UCSD-AML1 (cell line): ENCODE data around the gene RASA3.
"Not testable (repeated sequence)": the region's sequence is repeated elsewhere in the genome, so short reads cannot be mapped to it uniquely, and the experiment has no call there.

Experiments
- DNase-seq: peaks from one replicate; lab custom pipeline; 2025; ENCODE audit not compliant: unreplicated experiment; lab: John Stamatoyannopoulos, UW

The RASA3 gene

DNA sequence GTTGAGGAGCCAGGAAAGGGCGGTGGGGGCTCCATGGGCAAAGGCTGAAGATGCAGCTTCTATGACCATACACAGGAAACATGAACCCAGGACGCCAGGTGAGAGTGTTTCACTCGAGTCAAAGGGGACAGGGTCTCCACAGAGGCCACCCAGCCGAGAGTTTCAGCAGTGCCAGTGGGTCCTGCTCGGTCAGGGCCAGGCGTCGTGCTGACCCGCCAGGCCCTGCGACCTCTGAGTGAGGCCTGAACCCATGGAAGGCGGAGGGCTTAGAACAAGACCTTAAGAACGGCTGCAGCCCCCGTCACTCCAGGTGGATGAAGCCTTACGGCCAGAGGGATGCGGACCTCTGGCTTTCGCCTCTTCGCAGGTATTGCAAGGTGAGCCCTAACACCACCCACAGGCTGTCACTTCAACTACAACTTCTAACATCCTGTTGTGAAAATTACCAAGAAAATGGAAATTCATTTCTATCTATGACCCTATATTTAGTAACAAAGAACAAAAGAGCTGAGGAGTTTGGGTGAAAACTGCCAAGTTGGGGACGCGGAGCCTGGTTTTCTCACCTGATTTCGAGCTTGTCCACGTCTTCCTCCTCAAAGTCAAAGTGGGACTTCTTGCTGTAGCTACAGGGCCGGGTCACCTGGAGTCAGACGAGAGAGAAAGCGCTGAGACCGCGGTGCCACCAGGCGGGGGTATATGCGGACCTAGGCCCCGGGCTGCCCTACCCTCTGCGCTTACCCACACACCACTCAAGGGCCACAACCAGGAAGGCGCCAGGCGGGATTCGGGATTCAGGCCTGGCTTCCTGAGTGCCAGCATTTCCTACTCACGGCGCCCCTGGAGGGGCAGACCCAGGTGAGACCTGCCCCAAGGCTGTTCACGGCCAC, 108.5 kb downstream of the RASA3 start:
- no peak for DNase-seq

DNA sequence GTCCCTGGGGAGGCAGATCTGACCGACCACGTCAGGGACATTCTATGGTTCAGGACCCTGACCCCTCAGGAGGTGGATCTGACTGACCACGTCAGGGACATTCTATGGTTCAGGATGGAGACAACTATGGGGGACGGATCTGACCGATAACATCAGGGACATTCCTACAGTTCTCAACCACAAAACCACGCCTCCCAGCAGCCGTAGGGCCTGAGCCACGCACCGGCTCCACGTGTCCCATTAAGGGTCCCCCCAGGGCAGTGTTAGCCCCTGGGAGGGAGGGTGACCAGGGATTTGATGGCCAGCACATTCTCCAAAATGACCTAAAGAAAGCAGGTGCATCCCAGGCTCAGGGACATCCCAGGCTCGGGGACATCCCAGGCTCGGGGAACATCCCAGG, 109.5 kb downstream of the RASA3 start:
- DNase-seq = no peak

DNA sequence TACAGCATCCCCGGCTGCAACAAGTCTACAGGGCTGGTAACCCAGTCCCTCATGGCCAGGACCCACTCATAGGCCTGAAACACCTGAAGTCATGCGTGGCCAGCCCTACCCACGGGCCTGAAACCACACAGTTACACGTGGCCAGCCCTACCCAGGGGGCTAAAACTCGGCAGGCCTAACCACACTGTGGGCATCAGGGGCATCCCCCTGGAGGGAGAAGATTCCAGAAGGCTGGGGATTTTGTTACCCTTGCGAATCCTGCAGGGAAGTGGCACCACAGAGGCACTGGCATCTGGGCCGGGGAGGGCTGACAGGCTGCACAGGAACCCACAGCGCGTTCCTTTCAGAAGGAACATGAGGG, 110.1 kb downstream of the RASA3 start:
- no peak for DNase-seq

DNA sequence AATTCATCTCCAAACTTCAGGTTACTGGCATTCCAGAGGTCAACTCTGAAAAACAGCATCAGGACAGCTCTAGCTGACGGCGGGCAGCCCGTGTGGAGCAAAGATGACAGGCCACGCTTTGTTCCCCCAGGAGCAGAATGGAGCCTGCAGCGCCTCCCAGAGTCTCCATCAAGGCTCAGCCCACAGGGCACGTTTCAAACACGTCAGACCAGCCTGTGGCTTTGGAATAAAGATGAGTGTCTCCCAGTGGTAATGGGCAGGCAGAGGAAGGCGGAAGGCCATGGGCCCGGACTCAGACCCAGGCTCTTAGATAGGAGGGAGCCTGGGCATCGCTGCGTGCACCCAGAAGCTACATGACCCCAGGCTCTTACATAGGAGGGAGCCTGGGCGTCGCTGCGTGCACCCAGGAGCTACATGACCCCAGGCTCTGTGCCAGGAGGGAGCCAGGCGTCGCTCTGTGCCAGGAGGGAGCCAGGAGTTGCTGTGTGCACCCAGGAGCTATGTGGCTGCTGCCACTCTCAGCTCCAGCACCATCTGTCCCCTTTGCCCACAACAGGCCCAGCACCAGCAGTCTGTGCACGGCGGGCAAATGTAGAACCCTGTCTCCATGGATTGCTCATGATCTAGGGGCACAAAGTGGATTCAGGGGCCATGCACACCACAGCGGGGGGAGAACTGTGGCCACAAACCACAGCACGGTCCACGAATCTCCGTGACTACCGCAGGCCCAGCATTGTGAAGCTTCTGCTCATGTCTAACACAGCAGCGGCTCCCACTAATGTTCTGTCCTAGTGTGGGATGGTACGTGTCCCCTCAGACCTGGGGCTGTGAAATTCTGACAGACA, 110.7 kb downstream of the RASA3 start:
- DNase-seq = no peak

DNA sequence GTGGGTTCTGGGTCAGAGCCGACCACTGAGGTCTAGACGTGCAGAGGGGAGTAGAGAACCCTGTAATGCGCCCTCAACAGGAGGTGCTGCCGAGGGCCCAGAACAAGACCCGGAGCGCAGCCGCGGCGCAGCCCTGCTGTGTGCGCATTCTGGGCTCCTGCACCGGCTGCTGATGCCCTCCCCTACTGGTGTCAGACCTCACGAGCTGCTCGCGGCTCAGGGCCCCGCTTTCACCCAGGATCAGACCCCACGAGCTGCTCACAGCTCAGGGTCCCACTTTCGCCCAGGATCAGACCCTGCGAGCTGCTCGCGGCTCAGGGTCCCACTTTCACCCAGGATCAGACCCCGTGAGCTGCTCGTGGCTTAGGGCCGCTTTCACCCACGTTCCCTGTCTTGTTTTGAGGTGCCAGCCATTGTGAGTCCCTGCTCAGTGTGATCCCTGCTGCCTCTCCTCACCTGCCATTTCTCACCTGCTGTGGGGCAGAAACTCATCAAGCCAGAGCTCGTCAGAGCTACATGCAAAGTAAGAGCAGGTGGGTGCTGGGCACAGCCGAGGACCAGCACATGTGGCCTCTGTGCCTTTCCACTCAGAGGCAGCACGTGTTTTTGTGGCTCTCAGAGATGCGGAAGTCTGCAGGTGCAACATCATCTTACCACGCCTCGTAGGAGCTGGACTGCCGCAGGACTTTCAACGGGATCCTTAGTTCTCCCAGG, 111.5 kb downstream of the RASA3 start:
- no peak for DNase-seq

DNA sequence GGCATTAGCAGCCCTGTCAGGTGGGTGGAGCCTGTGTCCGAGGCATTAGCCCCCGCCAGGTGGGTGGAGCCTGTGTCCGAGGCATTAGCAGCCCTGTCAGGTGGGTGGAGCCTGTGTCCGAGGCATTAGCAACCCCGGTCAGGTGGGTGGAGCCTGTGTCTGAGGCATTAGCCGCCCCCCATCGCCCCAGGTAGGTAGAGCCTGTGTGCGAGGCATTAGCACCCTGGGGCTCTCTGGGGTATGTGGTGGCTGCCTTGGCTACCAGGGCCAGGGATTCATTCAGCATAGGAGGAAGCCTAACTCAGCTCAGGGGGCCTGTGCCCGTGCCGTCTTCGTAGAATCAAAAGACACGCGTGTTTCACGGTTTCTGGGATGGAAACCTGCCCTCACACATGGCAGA, 112.3 kb downstream of the RASA3 start:
- DNase-seq = not testable (repeated sequence)

DNA sequence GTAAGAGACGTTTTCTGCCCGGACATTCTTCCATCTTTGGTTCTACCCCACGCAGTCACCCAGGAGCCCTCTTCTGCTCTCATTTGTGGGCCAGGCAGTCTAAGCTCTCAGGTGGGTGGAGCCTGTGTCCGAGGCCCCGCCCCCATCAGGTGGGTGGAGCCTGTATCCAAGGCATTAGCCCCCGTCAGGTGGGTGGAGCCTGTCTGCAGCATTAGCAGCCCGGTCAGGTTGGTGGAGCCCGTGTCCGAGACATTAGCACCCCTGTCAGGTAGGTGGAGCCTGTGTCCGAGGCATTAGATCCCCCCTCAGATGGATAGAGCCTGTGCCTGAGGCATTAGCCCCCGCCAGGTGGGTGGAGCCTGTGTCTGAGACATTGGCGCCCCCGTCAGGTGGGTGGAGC, 113.1 kb downstream of the RASA3 start:
- DNase-seq = no peak

DNA sequence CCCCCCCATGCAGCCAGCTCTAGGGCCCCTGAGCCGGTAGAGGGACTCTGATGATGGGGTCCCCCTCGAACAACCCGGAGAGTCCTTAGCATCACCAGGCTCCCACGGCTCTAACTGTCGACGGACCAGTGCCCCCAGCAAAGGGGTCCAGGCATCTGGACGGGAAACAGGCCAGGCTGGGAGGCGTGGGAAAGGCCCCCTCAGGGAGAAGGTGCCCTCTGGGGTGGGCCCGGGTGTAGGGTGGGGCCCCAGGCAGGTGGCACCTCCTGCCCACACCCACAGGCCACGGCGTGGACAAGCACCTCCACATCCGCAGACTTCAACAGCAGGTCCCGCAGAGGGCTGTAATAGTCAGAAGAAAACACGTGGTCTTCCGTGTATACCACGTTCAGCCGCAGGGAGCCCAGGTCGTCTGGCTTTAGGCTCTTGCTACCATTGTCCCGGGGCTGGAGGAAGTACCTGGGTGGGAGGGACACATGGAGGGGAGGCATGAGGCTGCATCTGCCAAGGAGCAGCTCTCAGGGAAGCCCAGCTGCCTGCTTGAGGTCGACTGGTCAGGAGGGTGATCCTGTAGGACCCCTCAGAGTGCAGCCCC, 113.9 kb downstream of the RASA3 start:
- DNase-seq = no peak

DNA sequence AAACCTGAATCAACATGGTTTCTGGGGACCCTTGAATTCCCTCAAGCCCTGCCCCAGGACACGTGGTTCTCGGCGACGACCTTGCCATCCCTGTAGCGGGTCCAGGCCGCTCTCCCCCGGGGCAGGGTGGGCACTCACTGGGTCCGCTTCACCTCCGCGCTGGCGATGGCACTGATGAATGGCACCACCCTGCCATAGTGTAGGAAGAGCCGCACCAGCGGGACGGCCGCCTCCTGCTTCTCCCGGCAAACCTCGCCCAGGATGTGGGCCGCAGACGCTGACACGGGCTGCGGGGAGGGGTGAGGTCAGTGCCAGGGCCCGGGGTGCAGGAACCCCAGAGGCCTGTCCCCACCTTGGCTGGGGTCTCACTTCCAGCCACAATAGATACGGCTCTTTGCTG, 114.5 kb downstream of the RASA3 start:
- no peak for DNase-seq

DNA sequence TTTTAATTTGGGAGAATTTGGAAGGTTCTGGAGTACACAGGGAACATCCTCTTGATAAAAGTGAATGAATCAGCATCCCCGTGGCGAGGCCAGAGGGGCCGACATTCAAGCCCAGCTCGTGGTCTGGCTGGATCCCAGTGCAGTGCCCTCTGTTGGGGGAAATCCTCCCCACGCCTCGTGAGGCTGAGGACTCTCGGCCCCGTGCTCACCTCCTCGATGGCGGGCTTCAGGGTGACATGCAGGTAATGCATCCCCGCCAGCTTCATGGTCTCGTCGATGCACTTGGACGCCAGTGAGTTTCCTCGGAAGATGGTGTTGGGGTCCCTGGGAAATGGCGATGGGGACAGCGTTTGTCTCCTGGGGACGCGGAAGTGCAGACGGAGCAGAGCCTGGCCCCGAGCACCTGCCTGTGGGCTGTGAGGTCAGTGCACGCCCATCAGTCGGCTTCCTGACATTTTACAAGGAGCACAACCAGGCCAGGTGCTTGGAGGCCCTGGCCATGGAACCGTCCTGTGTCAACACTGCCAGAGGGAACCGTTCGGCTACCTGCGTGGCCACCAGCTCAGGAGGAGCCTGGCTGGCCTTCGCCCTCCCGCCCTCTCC, 115.3 kb downstream of the RASA3 start:
- DNase-seq = peak; percentile 25

DNA sequence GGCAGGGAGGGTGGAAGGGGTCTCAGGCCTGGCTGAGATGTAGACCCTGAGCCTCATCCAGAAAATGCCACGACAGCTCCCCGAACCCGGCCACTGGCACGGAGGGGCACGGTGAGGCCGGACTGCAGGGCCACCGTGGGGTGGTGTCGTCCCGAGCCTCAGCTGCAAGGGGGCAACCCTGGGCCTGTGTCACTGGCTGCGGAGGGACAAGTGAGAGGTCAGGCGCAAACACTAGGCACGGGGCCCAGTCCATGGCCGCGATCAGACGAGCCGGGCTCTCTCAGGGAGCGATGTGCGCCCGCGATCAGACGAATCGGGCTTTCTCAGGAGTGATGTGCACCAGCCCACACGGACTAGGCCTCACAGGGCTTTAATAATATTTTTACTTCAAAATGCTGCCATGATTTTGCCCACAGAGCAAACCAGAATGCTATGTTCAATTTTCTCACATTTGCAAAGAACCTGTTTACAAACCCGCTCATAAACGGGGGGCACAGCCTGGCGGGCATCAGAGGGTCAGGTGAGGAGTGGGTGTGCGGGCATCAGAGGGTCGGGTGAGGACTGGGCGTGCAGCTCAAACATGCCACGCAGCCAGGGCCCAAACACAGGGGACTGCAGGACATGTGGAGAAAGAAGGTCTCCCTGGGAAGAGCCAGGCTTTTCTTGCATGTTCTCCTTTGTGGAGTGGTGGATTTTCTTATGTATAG, 115.9 kb downstream of the RASA3 start:
- DNase-seq = no peak

DNA sequence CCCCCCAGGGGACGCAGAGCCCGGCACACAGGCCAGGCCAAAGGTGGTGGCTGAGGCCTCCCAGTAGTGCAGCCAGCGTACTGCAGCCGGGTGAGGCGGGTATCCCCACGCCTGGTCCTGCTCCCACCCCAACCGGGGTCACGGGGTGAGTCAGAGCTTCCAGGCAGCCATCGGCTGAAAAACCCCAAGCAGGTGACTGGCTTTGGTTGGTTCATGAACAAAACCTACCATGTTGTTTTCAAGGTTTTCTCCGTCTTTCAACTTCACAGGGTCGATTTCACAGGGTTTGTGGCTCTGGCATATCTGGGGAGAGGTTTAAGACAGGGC, 116.5 kb downstream of the RASA3 start:
- no peak for DNase-seq

DNA sequence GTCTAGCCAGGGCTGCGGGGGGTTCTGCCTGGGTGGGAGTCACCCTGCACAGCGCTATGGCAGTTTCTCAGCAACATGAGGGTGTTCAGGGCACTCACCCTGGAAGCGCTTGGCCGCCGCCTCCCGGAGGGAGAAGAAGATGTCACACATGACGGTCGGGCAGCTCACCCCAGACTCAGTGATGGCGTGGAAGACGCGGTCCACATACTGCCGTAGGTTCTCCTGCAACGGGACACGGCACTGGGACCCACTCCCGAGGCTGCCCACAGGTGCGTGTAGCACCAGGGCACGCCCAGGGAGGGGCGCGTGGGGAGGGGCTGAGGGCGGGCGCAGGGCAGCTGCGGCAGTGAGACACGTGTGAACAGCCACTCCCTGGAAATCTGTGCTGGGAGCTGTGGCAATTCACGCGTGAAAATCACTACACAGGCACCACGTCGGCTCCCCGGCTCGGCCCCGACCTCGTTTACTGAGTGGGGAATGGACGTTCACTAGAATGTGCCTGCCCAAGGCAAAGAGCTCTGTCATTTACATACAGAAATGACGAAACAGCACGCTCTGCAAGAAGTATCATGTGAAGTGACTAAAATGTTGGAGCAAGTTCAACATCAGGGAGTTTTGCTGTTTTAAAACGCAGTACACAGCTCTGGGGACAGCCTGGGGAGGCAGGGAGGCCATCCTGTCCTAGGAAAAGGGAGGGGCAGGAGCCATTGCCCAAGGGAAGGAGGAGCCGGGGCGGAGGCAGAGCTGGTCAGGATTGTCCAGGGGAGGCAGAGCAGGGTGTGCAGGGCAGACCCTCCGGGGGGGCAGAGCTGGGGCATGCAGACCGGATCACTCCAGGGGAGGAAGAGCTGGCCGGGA, 117.1 kb downstream of the RASA3 start:
- DNase-seq = no peak

DNA sequence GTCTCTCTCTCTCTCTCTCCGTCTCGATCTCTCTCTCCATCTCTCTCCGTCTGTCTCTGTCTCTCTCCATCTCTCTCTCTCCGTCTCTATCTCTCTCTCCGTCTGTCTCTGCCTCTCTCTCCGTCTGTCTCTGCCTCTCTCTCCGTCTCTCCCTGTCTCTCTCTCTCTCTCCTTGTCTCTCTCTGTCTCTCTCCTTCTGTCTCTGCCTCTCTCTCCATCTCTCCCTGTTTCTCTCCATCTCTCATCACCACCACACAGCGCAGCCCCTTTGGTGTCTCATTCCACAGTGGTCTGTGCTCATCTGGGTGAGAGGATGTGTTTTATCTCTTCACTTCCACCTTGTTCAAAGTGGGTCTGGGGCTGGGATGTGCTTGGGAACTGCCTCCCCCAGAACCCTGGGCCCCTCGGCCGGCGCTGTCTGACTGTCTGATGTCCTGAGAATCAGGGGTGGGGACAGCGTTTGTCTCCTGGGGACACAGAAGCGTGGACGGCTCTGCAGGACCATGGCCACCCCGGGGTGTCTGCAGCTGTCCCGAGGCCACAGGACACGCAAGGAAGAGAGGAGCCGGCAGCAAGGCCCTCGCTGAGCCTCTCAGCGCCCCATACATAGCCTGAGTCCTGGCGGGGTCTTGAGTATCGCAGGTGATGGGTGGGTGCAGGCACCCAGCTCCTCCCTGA, 118.3 kb downstream of the RASA3 start:
- no peak for DNase-seq

DNA sequence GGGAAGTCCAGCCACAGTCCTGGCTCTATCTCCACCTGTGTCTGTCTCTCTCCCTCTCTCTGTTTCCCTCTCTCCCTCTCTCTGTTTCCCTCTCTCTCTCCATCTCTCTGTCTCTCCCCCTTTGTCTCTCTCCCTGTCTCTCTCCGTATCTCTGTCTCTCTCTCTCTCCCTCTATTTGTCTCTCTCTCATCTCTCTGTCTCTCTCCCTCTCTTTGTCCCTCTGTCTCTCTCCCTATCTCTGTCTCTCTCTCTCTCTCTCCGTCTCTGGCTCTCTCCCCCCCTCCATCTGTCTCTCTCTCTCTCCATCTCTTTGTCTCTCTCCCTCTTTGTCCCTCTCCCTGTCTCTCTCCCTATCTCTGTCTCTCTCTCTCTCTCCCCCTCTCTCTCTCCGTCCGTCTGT, 119.1 kb downstream of the RASA3 start:
- no peak for DNase-seq

DNA sequence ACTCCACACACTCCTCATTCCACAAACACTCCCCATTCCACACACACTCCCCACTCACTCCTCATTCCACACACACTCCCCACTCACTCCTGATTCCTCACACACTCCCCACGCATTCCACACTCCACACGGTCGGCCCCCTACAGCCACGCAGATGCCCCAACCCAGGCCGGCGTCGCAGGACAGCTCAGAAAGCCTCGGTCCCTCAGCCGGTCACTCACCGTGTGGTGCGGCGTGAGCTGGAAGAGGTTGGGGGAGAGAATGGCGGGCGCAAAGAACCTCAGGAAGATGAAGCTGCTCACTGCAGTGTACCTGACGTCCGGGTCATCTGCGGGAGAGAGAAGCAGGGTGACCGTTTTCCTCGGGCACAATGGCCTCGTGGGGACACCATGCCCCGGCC, 119.5 kb downstream of the RASA3 start:
- DNase-seq = no peak

DNA sequence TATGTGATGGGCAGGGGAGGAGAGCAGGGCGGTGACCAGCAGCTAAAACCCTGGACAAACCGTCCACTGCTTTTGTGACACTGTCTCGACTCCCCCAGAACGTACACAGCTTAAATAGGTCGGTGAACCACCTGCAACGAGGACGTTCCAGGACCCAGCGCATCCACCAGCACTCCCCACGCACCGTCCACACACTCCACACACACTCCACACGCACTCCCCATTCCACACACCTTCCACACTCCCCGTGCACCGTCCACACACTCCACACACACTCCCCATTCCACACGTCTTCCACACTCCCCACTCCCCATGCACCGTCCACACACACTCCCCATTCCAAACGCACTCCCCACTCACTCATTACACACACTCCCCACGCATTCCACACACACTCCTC, 120.3 kb downstream of the RASA3 start:
- DNase-seq = no peak

DNA sequence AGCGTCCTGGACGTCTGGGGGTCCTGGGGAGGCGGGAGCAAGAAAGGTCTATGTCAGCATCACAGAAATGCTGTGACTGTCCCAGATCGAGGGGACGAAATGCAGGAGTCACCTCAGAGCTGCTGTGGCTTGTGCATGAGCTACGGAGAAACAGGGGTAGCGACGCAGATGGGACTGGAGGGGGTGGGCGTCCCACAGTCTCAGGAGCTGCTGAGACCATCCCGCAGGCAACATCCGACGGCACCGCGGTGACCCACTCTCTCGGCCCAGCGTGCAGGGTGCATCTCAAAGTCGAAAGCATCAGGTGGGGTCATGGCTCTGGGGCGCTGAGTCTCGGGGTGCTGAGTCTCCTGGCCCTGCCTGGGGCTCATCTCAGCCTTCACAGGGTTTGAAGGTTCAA, 121.2 kb downstream of the RASA3 start:
- DNase-seq = no peak
